ENCODE results near the gene PGLYRP1. TPM values are rescaled to one million over a fixed set of nuclear protein-coding genes. Genes with fewer than 3 reads are reported as not detected.

PGLYRP1 gene
- total RNA-seq, 2 donors from 2014 or later = not detected

DNA sequence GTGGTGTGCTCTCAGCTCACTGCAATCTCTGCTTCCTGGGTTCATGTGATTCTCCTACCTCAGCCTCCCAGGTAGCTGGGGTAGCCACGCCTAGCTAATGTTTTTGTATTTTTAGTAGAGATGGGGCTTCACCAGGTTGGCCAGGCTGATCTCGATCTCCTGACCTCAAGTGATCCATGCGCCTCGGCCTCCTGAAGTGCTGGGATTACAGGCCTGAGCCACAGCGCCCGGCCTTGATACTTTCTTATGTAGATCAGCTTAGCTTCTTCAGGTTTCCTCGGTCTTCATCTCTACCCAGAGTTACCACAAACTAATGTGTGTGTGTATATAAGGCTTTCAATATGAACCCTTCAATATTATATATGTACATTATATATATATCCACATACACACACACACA lies 37.5 kb downstream of the PGLYRP1 start:
- H3K4me3 Mint-ChIP-seq = no peak overlapping the region
- DNase-seq (no peak), ATAC-seq (no peak)
- peaks cover 3% of the 10 kb centered on the region for H3K4me1 Mint-ChIP-seq
- peaks cover 53% of the 10 kb centered on the region for H3K27me3 Mint-ChIP-seq
- H3K9me3 ChIP-seq (ENCODE audit: control insufficient read depth, low read length, poor library complexity, severe bottlenecking) = no peaks in the 10 kb centered on the region
- peaks cover 6% of the 10 kb centered on the region for H3K36me3 Mint-ChIP-seq (ENCODE audit: low read depth)
- H3K27ac Mint-ChIP-seq = no peak overlapping the region

DNA sequence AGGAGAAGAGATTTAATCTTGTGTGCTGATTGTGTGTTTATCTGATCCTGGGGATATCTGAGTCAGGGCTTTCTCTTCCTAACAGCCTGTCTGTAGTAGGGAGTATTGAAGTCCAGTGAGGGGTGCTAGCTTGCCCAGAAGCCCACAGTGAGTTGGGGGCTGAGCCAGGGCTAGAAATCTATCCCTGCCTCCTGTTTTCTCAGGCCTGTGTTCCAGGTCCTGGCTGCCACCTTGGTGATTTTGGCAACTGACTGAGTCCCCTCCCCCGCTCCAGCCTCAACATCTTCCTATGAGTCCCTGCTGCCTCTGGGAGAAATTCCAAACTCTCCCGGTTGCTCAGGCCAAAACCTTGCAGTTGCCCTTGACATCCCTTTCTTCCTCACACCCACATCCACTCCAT lies 41.5 kb downstream of the PGLYRP1 start:
- no peak for DNase-seq
- Mint-ChIP-seq H3K4me3 (no peak overlapping the region), H3K4me1 (no peaks in the 10 kb centered on the region), H3K36me3 (ENCODE audit: low read depth) (no peaks in the 10 kb centered on the region), H3K27ac (no peak overlapping the region), H3K27me3 (peaks cover 45% of the 10 kb centered on the region)
- no peaks in the 10 kb centered on the region for H3K9me3 ChIP-seq (ENCODE audit: control insufficient read depth, low read length, poor library complexity, severe bottlenecking)
- ATAC-seq = no peak

DNA sequence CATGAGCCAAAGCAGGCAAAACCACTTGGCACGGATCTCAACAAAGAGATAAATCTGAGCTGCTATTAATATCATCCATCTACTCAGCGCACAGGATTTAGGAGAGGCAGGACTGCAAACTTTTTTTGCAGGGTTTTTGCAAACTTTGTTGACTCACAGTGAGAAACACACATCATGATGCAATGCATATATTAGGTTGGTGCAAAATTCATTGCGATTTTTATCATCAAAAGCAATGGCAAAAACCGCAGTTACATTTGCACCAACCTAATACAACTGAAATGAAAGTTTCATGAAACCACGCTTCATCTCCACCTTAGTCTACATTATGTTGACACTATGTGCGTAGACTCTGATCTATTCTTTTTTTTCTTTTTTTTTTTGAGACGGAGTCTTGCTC lies 44.7 kb downstream of the PGLYRP1 start:
- Mint-ChIP-seq H3K27ac (no peak overlapping the region), H3K4me3 (no peak overlapping the region), H3K36me3 (ENCODE audit: low read depth) (peaks cover 2% of the 10 kb centered on the region), H3K4me1 (peaks cover 2% of the 10 kb centered on the region), H3K27me3 (peaks cover 61% of the 10 kb centered on the region)
- ATAC-seq (no peak), DNase-seq (no peak)
- no peaks in the 10 kb centered on the region for H3K9me3 ChIP-seq (ENCODE audit: control insufficient read depth, low read length, poor library complexity, severe bottlenecking)

DNA sequence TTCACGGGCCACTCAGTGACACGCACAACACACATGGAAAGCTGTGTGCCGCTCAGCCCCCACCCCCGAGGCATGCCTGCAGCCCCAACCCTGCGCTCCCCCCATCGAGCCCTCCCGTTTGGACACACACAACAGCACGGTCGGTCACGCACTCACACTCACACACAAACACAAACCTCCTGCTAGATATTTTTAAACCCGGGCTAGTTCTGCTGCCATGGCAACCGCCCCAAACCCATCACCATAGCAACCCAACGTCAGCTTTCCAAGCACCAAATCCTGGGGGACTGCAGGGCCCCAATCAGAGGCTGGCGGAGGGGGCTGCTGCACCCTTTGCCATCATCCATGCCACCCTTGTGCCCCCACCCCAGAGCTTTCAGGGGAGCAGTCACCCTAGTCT lies 46.7 kb downstream of the PGLYRP1 start:
- H3K27ac Mint-ChIP-seq = no peak overlapping the region
- no peaks in the 10 kb centered on the region for H3K9me3 ChIP-seq (ENCODE audit: control insufficient read depth, low read length, poor library complexity, severe bottlenecking)
- no peak for DNase-seq
- peaks cover 14% of the 10 kb centered on the region for H3K4me1 Mint-ChIP-seq
- H3K36me3 Mint-ChIP-seq (ENCODE audit: low read depth) = peaks cover 11% of the 10 kb centered on the region
- H3K27me3 Mint-ChIP-seq = peaks cover 67% of the 10 kb centered on the region
- no peak overlapping the region for H3K4me3 Mint-ChIP-seq
- ATAC-seq = no peak

DNA sequence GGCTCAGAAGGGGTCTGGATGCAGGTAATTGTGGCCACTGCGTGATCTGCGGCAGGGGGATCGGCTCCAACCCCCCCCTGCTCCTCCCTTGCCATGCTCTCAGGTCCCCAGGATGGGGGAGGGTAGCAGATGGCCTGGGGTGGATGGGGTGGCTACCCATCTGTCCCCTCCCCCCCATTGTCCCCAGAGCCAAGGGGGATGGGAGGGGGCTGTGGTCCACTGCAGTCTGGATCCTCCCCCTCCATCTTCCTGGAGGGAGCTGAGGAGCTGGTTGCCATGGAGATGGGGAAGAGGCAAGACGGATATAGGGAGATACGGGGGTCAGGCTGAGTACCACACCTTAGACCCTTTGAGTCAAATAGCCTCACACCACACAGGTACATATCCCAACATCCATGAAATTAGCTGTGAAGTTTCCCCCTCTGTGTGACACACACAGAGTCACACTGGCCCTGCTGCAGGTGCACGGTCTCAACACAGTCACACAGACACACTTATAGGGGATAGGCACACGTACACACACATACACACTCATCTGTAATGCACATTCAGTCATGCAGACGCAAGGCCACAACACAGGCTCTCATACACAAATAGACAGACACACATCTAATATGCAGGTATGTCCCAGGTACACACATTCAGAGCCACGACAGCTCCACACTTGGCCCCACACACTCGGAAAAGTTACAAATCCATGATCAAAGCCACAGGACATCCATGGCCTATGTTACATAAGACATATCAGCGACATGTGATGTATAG lies 47.4 kb downstream of the PGLYRP1 start:
- Mint-ChIP-seq H3K4me3 (no peak overlapping the region), H3K4me1 (peaks cover 17% of the 10 kb centered on the region), H3K27me3 (peaks cover 74% of the 10 kb centered on the region), H3K36me3 (ENCODE audit: low read depth) (peaks cover 11% of the 10 kb centered on the region), H3K27ac (no peak overlapping the region)
- no peak for DNase-seq
- no peak for ATAC-seq
- no peaks in the 10 kb centered on the region for H3K9me3 ChIP-seq (ENCODE audit: control insufficient read depth, low read length, poor library complexity, severe bottlenecking)

DNA sequence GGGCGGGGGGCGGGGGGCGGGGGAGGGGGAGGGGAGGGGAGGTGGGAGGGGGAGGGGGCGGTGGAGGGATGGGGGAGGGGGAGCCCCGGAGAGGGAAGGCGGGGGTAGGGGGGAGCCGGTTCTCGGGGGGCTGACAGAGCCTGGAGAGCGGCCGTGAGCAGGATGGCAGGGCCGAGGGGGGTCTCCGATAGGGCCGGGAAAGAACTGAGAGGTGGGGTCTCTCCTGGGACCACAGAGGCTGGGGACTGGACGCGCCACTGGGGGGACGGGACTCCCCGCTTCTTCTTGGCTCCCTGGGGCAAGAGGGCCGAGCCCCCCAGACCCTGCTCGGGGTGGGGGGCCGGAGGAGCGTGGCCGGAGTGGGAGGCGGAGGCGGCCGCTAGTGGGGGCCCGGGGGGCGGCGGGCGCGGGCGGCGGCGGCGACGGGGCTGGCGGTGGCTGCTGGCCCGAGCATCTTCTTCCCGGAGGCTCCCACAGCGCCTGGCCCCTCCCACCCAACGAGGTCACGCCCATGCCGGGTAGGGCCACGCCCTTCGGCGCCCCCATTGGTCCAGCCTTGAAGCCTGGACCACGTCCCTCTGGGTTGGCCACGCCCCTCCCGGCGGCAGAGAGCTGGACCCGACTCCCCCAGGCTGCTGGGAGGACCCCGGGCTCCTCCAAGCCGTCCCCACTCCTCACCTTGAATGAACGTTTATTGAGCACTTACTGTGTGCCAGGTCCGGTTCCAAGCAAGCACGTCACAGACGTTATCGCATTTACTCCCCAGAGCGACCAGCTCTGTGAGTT lies 49.1 kb downstream of the PGLYRP1 start, which contains the start of gene NOVA2:
Gene NOVA2 (minus strand): TSS at position 313 of the 786 bp plus-strand sequence. CDS start 514 bp downstream, outside the sequence.
- peaks cover 13% of the 10 kb centered on the region for H3K36me3 Mint-ChIP-seq (ENCODE audit: low read depth)
- DNase-seq (no peak), ATAC-seq (no peak)
- no peaks in the 10 kb centered on the region for H3K9me3 ChIP-seq (ENCODE audit: control insufficient read depth, low read length, poor library complexity, severe bottlenecking)
- peak within 1 kb of the TSS; percentile 51 for H3K27ac Mint-ChIP-seq
- peak within 1 kb of the TSS; percentile 80 for H3K4me3 Mint-ChIP-seq
- H3K27me3 Mint-ChIP-seq = peaks cover 81% of the 10 kb centered on the region
- H3K4me1 Mint-ChIP-seq = peaks cover 17% of the 10 kb centered on the region

DNA sequence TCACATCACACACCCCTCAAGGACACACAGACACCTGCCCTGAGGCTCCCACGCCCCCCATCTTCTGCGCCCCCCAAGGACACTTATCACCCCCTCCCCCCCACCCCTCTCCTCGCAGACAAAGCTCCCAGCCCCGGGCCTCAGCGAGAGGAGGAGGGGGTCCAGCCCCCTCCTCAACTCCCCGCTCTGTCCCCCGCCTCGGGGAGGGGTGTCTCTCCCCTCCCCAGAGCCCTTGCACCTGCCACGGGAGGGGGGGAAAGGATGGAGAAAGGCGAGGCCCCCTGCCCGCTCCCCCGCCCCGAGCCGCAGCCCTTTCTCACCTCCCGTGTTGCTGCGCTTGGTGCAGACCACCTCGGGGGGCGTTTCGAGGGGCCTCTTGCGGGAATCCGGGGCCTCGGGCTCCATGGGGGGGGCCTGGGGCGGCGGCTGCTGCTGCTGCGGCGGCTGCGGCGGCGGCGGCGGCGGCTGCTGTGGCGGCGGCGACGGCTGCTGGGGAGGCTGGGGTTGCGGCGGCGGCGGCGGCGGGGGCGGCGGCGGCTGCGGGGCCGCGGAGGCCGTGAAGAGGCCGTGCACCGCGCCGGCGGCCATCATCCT lies 49.8 kb downstream of the PGLYRP1 start:
- Mint-ChIP-seq H3K27ac (no peak overlapping the region), H3K36me3 (ENCODE audit: low read depth) (peaks cover 13% of the 10 kb centered on the region)

DNA sequence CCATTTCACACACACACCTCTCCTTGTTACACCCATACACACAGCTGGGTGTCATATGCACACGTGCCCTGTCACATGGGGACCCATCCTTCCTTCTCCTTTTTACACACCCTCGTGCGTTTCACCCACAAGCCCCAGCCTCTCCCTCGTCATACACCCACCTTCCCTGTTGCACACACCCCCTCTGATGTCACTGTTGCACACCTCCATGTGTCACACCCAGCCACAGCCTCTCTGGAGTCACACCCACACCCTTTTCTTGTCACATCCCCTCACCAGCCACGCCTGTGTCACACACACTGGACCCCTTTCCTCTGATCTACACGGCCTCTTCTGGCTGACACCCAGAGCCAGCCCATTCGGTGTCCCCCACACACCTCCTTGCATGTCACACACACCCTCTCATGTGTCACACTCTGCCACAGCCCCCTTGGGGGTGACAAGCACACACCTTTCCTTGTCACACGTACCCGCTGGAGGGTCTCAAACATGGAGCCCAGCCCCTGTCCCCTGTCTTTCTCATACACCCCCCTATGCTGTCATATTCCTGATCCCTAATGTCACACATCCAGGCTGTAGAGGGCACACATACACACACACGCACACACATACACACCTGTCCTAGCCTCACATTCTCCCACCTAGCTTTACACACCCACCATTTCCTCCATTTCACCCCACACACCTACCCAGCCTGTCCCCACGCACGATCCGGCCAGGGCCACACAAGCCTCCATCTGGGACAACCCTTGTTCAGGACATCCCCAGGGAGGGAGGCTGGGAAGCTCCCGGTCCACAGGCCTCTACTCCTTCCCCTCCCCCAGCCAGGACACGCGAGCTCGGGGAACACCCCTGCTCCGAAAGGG lies 50.5 kb downstream of the PGLYRP1 start:
- peak; percentile 84 for ATAC-seq

More for the DNA sequence above, 49.8 kb downstream of the PGLYRP1 start:
- ATAC-seq = no peak
- peak overlapping the region; percentile 80 for H3K4me3 Mint-ChIP-seq
- H3K27me3 Mint-ChIP-seq = peaks cover 84% of the 10 kb centered on the region
- peaks cover 17% of the 10 kb centered on the region for H3K4me1 Mint-ChIP-seq
- no peaks in the 10 kb centered on the region for H3K9me3 ChIP-seq (ENCODE audit: control insufficient read depth, low read length, poor library complexity, severe bottlenecking)
- DNase-seq = no peak

DNA sequence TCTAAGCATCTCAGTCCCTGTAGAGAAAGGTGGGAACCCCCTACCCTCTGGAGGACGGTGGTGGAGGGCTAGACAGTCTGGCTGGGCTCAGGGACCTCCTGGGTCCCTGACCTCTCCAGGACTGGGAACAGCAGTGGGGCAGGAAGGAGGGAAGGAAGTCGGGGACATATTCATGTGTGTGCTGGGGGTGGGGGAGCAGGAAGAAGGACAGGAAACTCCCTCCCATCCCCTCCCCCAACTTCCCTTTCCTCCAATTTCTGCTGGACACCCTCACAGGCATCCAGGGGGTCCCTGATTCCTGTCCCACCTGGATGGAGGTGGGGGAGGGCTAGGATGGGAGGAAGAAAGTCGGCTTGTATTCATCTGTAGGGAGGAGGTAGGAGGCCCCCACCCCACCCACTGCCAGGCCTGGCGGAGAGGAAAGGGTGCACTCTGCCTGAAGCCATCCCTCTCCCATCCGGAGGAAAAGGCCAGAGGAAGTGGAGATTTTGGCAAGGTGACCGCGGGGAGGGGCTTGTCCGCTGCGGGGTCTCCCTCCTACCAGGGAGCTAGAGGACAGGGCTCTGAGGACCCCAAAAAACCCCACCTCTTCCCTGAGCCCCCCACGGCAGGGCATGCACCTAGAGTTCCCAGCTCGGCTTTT lies 51.5 kb downstream of the PGLYRP1 start:
- H3K4me1 Mint-ChIP-seq = peaks cover 17% of the 10 kb centered on the region

More for the DNA sequence above, 50.5 kb downstream of the PGLYRP1 start:
- peak overlapping the region; percentile 51 for H3K27ac Mint-ChIP-seq
- peaks cover 84% of the 10 kb centered on the region for H3K27me3 Mint-ChIP-seq
- H3K4me1 Mint-ChIP-seq = peaks cover 17% of the 10 kb centered on the region
- DNase-seq = no peak
- H3K4me3 Mint-ChIP-seq = peak overlapping the region; percentile 80
- no peaks in the 10 kb centered on the region for H3K9me3 ChIP-seq (ENCODE audit: control insufficient read depth, low read length, poor library complexity, severe bottlenecking)
- peaks cover 16% of the 10 kb centered on the region for H3K36me3 Mint-ChIP-seq (ENCODE audit: low read depth)

DNA sequence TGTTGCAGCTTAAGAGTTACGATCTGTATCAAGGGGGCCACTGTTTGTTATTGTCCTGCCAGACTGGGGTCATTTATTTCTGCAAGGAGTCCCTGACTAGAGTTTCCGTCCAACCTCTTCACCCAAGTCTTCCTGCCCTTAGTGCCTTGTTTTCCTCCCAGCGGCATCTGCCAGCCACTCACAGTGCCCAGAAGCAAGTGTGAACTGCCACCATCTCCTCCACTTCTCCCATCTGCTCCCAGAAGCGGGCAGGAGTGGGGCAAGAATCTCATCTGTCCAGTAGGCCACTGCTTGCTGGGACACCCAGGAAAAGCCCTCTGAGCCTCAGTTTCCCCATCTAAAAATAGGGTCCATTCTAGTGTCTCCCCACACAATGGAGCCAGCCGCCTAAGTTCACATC lies 53.2 kb downstream of the PGLYRP1 start:
- H3K4me1 Mint-ChIP-seq = peaks cover 16% of the 10 kb centered on the region
- H3K4me3 Mint-ChIP-seq = no peak overlapping the region

More for the DNA sequence above, 51.5 kb downstream of the PGLYRP1 start:
- ATAC-seq = no peak
- DNase-seq = no peak
- Mint-ChIP-seq H3K27ac (peak overlapping the region; percentile 19), H3K36me3 (ENCODE audit: low read depth) (peaks cover 16% of the 10 kb centered on the region), H3K27me3 (peaks cover 82% of the 10 kb centered on the region), H3K4me3 (peak overlapping the region; percentile 80)
- no peaks in the 10 kb centered on the region for H3K9me3 ChIP-seq (ENCODE audit: control insufficient read depth, low read length, poor library complexity, severe bottlenecking)

More for the DNA sequence above, 53.2 kb downstream of the PGLYRP1 start:
- no peak overlapping the region for H3K27ac Mint-ChIP-seq
- ATAC-seq = no peak
- H3K27me3 Mint-ChIP-seq = peaks cover 80% of the 10 kb centered on the region
- no peaks in the 10 kb centered on the region for H3K9me3 ChIP-seq (ENCODE audit: control insufficient read depth, low read length, poor library complexity, severe bottlenecking)
- peaks cover 17% of the 10 kb centered on the region for H3K36me3 Mint-ChIP-seq (ENCODE audit: low read depth)
- no peak for DNase-seq

Measured in T-helper 17 cell (primary cell).